ENCODE measurements around the gene GH1.
"Not testable (repeated sequence)": the region's sequence is repeated elsewhere in the genome, so short reads cannot be mapped to it uniquely, and the experiment has no call there.

Gene GH1

GRCh38 chr17:63925615-63926014 lies 7.0 kb upstream of the GH1 start:
- DNase-seq, result no peak

- not testable (repeated sequence) for DNase-seq
Observed at GRCh38 chr17:63922402-63922801, 3.8 kb upstream of the GH1 start.

- not testable (repeated sequence) for DNase-seq
Observed at GRCh38 chr17:63920779-63921178, 2.1 kb upstream of the GH1 start.

GRCh38 chr17:63920050-63920449 lies 1.4 kb upstream of the GH1 start:
- DNase-seq, result not testable (repeated sequence)

GRCh38 chr17:63919311-63919723 lies 678 bp upstream of the GH1 start:
- DNase-seq, result peak; percentile 24 to 61

- DNase-seq, result no peak
Observed at GRCh38 chr17:63918305-63918704, 334 bp downstream of the GH1 start.

GRCh38 chr17:63917646-63918045 lies 993 bp downstream of the GH1 start:
- no peak for DNase-seq

- DNase-seq, result not testable (repeated sequence)
Observed at GRCh38 chr17:63917206-63917605, 1.4 kb downstream of the GH1 start.

- no peak for DNase-seq
Observed at GRCh38 chr17:63916566-63917185, 2.0 kb downstream of the GH1 start.

- DNase-seq, result not testable (repeated sequence)
Observed at GRCh38 chr17:63915753-63916152, 2.9 kb downstream of the GH1 start.

GRCh38 chr17:63914471-63914870 lies 4.2 kb downstream of the GH1 start:
- no peak for DNase-seq

- peak; percentile 10 to 44 for DNase-seq
Observed at GRCh38 chr17:63911657-63912100, 7.0 kb downstream of the GH1 start.

- DNase-seq, result no peak
Observed at GRCh38 chr17:63911041-63911635, 7.5 kb downstream of the GH1 start, which contains the start of gene CSHL1. Gene CSHL1, minus strand, starts transcription at chr17:63911258. Its CDS starts 62 bp downstream, at chr17:63911196.

- DNase-seq, result no peak
Observed at GRCh38 chr17:63910096-63910495, 8.5 kb downstream of the GH1 start.

GRCh38 chr17:63909586-63909985 lies 9.1 kb downstream of the GH1 start:
- DNase-seq, result not testable (repeated sequence)

- peak; percentile 33 to 64 for DNase-seq
Observed at GRCh38 chr17:63907161-63907778, 11.4 kb downstream of the GH1 start.

- not testable (repeated sequence) for DNase-seq
Observed at GRCh38 chr17:63904796-63905195, 13.8 kb downstream of the GH1 start.

- peak in 1 of 2 experiments; percentile 14 for DNase-seq
Observed at GRCh38 chr17:63903787-63904201, 14.8 kb downstream of the GH1 start.

- peak; percentile 92 to 98 for DNase-seq
Observed at GRCh38 chr17:63901971-63902370, 16.7 kb downstream of the GH1 start.

GRCh38 chr17:63898899-63899798 lies 19.5 kb downstream of the GH1 start:
- DNase-seq, result not testable (repeated sequence)

GRCh38 chr17:63896524-63897354 lies 21.9 kb downstream of the GH1 start, which contains the start of gene CSH1:
Gene CSH1, minus strand, starts transcription at chr17:63896574. Its CDS starts 63 bp downstream, at chr17:63896511.
- not testable (repeated sequence) for DNase-seq

GRCh38 chr17:63894821-63895220 lies 23.8 kb downstream of the GH1 start:
- not testable (repeated sequence) for DNase-seq
